Endothelial cell of umbilical vein (primary cell): ENCODE results near the gene GLRX. TPM values are rescaled to one million over a fixed set of nuclear protein-coding genes. Genes with fewer than 3 reads are reported as not detected.

Experiments used
- BruUV-seq: library from RNA; stranded (reverse); fragments of 400-500 nt; replicated peaks from 2 replicates; lab custom pipeline; 2021; lab: Mats Ljungman, UMichigan
- CTCF ChIA-PET: fragments of 300-600, 350-600 bp; sonication (Branson Sonifier 250); formaldehyde crosslinking; loops from one replicate; lab custom pipeline; 2021; ENCODE audit warnings: antibody characterized with exemption, inconsistent platforms; lab: Charles Lee
- POLR2A ChIA-PET: fragments of 300-600, 350-600 bp; sonication (Branson Sonifier 250); formaldehyde crosslinking; loops from one replicate; lab custom pipeline; 2021; ENCODE audit warnings: antibody characterized with exemption, inconsistent platforms; lab: Charles Lee
- DNase-seq: peaks from one replicate; pipeline ENCODE4 v3.0.0-alpha.2; 2011; ENCODE audit warnings: low read depth, low spot score
- FAIRE-seq: peaks from 2 replicates; lab custom pipeline; 2011; peaks lifted over from hg19 to GRCh38; lab: Jason Lieb, UNC
- H2AFZ ChIP-seq: 2 replicates; pipeline ENCODE4 v1.6.0; 2012; ENCODE audit warnings: low read depth, low read length, control low read depth, inconsistent platforms
- H3K27ac ChIP-seq: 2 replicates; pipeline ENCODE4 v1.5.1; 2011; ENCODE audit warnings: low read depth, mild to moderate bottlenecking, control low read depth, low read length, moderate library complexity; ENCODE audit not compliant: insufficient read depth
- H3K27me3 ChIP-seq, 2 experiments: 2 replicates each; pipeline versions ENCODE4 v1.6.0 to v1.6.1; 2011; ENCODE audit warnings: low read length in 2 of 2, mixed read lengths in 1 of 2; ENCODE audit not compliant: control insufficient read depth in 2 of 2, insufficient read depth in 2 of 2
- H3K36me3 ChIP-seq, 2 experiments: 2 replicates in 1 of 2; 3 replicates in 1 of 2; pipeline ENCODE4 v1.5.1; 2011; ENCODE audit warnings: low read length in 2 of 2, mild to moderate bottlenecking in 1 of 2, moderate library complexity in 1 of 2; ENCODE audit not compliant: control insufficient read depth in 2 of 2, insufficient read depth in 2 of 2; ENCODE audit errors: extremely low read depth in 1 of 2
- H3K4me1 ChIP-seq: 3 replicates; pipeline ENCODE4 v1.5.1; 2011; ENCODE audit warnings: mild to moderate bottlenecking, low read length; ENCODE audit not compliant: control insufficient read depth, insufficient read depth; ENCODE audit errors: extremely low read depth
- H3K4me2 ChIP-seq: 2 replicates; pipeline ENCODE4 v1.6.1; 2011; ENCODE audit warnings: low read length, control low read depth, mixed read lengths; ENCODE audit not compliant: insufficient read depth
- H3K4me3 ChIP-seq, 3 experiments: fragments of 200-600 bp in 1 of 3; sonication (generic), shearing (Covaris generic) in 1 of 3; replicated peaks in 1 of 3; 2 replicates each; pipeline ENCODE4 v1.5.1; 2011 to 2016; ENCODE audit warnings: control low read depth in 3 of 3, low read length in 3 of 3, mild to moderate bottlenecking in 2 of 3, inconsistent platforms in 1 of 3, low read depth in 1 of 3, moderate library complexity in 1 of 3; ENCODE audit not compliant: insufficient read depth in 1 of 3
- H3K79me2 ChIP-seq: 2 replicates; pipeline ENCODE4 v1.6.0; 2012; ENCODE audit warnings: low read length, inconsistent platforms; ENCODE audit not compliant: control insufficient read depth, insufficient read depth
- H3K9ac ChIP-seq: replicated peaks from 2 replicates; pipeline ENCODE3; 2011; ENCODE audit warnings: low read length, control low read depth; ENCODE audit not compliant: insufficient read depth; ENCODE audit errors: extremely low read depth
- H3K9me1 ChIP-seq: replicated peaks from 3 replicates; pipeline ENCODE4 v1.6.0; 2011; ENCODE audit warnings: mild to moderate bottlenecking, low read length; ENCODE audit not compliant: control insufficient read depth, insufficient read depth; ENCODE audit errors: extremely low read depth
- H3K9me3 ChIP-seq: replicated peaks from 2 replicates; pipeline ENCODE4 v1.5.1; 2012; ENCODE audit warnings: low read length, inconsistent platforms; ENCODE audit not compliant: control insufficient read depth, insufficient read depth
- H4K20me1 ChIP-seq: replicated peaks from 2 replicates; pipeline ENCODE3; 2011; ENCODE audit warnings: mild to moderate bottlenecking, low read length; ENCODE audit not compliant: control insufficient read depth, insufficient read depth; ENCODE audit errors: extremely low read depth
- EZH2 ChIP-seq: IDR thresholded peaks from 2 replicates; pipeline ENCODE4 v1.6.1; 2012; ENCODE audit warnings: borderline replicate concordance, low read depth, mild to moderate bottlenecking, moderate library complexity, low read length, inconsistent platforms; ENCODE audit not compliant: severe bottlenecking
- FOS ChIP-seq: IDR thresholded peaks from 2 replicates; pipeline ENCODE4 v1.6.1; 2011; ENCODE audit warnings: mild to moderate bottlenecking, low read length, moderate library complexity, borderline replicate concordance; ENCODE audit not compliant: insufficient read depth
- GATA2 ChIP-seq: IDR thresholded peaks from 2 replicates; pipeline ENCODE4 v1.7.0; 2011; ENCODE audit warnings: low read depth, mild to moderate bottlenecking, moderate library complexity, mixed read lengths, low read length; ENCODE audit not compliant: insufficient read length, insufficient read depth
- JUN ChIP-seq: IDR thresholded peaks from 2 replicates; pipeline ENCODE4 v1.6.1; 2011; ENCODE audit warnings: borderline replicate concordance, low read depth; ENCODE audit not compliant: insufficient read length, insufficient read depth
- MYC ChIP-seq: IDR thresholded peaks from one replicate; pipeline ENCODE4 v1.6.1; 2011; ENCODE audit warnings: mild to moderate bottlenecking, low read depth, low read length
- POLR2A ChIP-seq: IDR thresholded peaks from 2 replicates; pipeline ENCODE4 v1.6.1; 2012; ENCODE audit warnings: low read depth, mild to moderate bottlenecking, control low read depth, low read length
- POLR2AphosphoS5 ChIP-seq: IDR thresholded peaks from 2 replicates; pipeline ENCODE4 v1.6.1; 2012; ENCODE audit warnings: low read depth, mild to moderate bottlenecking, control low read depth, low read length, moderate library complexity; ENCODE audit not compliant: insufficient read depth
- dilution Hi-C: fragments of 300-500 bp; cut with MboI; formaldehyde crosslinking; loops from one replicate; pipeline ENCODE4 v1.15.0; 2019; ENCODE audit warnings: low sequenced_read_pairs; ENCODE audit not compliant: extremely low pct_ligation_motif_present
- intact Hi-C: fragments of 100-400 bp; cut with micrococcal nuclease; formaldehyde crosslinking; loops from one replicate; pipeline ENCODE4 v1.10.0; 2022
- polyA plus RNA-seq, 4 experiments: library from polyadenylated mRNA; depleted of rRNA in 3 of 4; stranded (reverse) in 3 of 4; unstranded in 1 of 4; fragments of >200 nt; gene quantifications; 2 replicates each; pipeline versions ENCODE4 v1.2.1 to v1.2.3, GENCODE V29; 2011 to 2012; ENCODE audit warnings: missing spikeins in 1 of 4
- total RNA-seq: library from RNA; stranded (reverse); gene quantifications from 2 replicates; pipeline ENCODE4 v1.2.3, GENCODE V29; 2021
- TF ChIP-seq, protein P1 (sequence below), 2 donors: IDR thresholded peaks; 1 replicate in 1 of 2; 2 replicates in 1 of 2; pipeline ENCODE4 v1.5.1; 2011; ENCODE audit warnings: low read length in 2 of 2, mild to moderate bottlenecking in 2 of 2, moderate library complexity in 2 of 2, control low read depth in 1 of 2, inconsistent platforms in 1 of 2, low read depth in 1 of 2; ENCODE audit not compliant: insufficient read depth in 1 of 2; ENCODE audit errors: extremely low read depth in 1 of 2
- TF ChIP-seq, protein P2 (sequence below): IDR thresholded peaks from 2 replicates; pipeline ENCODE4 v1.6.1; 2011; ENCODE audit not compliant: insufficient read depth, insufficient read length

Gene GLRX
- total and polyA plus RNA-seq, 2 donors (not counting 3 experiments of a cell fraction or from before 2014, with no cell fraction given): 14.2 to 40.3 TPM

DNA sequence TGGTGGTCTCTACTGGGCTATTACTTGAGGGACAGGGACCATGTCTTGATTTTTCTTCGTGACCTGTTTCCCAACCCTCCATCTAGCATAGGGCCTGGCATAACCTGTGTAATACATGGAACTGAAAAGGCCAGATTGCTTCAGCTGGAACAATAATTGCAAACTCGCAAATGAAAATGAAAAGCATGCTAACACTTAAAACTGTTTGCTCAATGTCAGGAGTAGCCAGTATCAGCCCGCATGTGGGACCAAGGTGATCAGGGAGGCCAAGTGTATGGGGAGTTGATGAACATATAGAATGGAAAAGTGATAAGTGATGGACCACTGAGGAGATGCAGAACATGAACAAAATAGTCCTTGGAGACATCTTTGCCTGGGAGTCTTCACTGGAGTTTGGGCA lies 25.2 kb downstream of the GLRX start:
- H3K4me3 ChIP-seq: no peak overlapping the region
- no TSS peak for BruUV-seq
- FAIRE-seq (no peak), DNase-seq (no peak)
- no peak overlapping the region for H3K27ac ChIP-seq
- intact Hi-C loops (no loop called here), dilution Hi-C loops (no loop called here)
- no peaks in the 10 kb centered on the region for H3K27me3 ChIP-seq
- CTCF ChIA-PET: interaction anchor here (0.9 to 1.5 kb wide), 3 partner anchors 12 to 17 kb away, joined by 3 to 5 read pairs (median 3); no protein-coding TSS in a partner anchor
- no peaks in the 10 kb centered on the region for H4K20me1 ChIP-seq
- POLR2A ChIA-PET: no interaction called here
- no peak overlapping the region for H3K4me2 ChIP-seq
- H3K9ac ChIP-seq: no peak overlapping the region
- no peaks in the 10 kb centered on the region for H3K9me1 ChIP-seq
- H3K9me3 ChIP-seq: no peaks in the 10 kb centered on the region
- H3K4me1 ChIP-seq: no peaks in the 10 kb centered on the region
- H2AFZ ChIP-seq: no peak overlapping the region
- no peaks in the 10 kb centered on the region for H3K79me2 ChIP-seq
- TF ChIP-seq POLR2AphosphoS5 (no peak), MYC (no peak), GATA2 (no peak), JUN (no peak), POLR2A (no peak), FOS (no peak), EZH2 (no peak)
- TF ChIP-seq, protein P1, sequence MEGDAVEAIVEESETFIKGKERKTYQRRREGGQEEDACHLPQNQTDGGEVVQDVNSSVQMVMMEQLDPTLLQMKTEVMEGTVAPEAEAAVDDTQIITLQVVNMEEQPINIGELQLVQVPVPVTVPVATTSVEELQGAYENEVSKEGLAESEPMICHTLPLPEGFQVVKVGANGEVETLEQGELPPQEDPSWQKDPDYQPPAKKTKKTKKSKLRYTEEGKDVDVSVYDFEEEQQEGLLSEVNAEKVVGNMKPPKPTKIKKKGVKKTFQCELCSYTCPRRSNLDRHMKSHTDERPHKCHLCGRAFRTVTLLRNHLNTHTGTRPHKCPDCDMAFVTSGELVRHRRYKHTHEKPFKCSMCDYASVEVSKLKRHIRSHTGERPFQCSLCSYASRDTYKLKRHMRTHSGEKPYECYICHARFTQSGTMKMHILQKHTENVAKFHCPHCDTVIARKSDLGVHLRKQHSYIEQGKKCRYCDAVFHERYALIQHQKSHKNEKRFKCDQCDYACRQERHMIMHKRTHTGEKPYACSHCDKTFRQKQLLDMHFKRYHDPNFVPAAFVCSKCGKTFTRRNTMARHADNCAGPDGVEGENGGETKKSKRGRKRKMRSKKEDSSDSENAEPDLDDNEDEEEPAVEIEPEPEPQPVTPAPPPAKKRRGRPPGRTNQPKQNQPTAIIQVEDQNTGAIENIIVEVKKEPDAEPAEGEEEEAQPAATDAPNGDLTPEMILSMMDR (IDR thresholded peaks at IDR 0.05; ENCODE audit: extremely low read depth in 1 of 2, insufficient read depth in 1 of 2, low read depth in 1 of 2, low read length in 2 of 2): no peak
- TF ChIP-seq, protein P2, sequence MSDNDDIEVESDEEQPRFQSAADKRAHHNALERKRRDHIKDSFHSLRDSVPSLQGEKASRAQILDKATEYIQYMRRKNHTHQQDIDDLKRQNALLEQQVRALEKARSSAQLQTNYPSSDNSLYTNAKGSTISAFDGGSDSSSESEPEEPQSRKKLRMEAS: no peak
- no peaks in the 10 kb centered on the region for H3K36me3 ChIP-seq
